Measurements from ENCODE around the gene OXGR1.
"Not testable (repeated sequence)": the region's sequence is repeated elsewhere in the genome, so short reads cannot be mapped to it uniquely, and the experiment has no call there.

OXGR1 gene

DNA sequence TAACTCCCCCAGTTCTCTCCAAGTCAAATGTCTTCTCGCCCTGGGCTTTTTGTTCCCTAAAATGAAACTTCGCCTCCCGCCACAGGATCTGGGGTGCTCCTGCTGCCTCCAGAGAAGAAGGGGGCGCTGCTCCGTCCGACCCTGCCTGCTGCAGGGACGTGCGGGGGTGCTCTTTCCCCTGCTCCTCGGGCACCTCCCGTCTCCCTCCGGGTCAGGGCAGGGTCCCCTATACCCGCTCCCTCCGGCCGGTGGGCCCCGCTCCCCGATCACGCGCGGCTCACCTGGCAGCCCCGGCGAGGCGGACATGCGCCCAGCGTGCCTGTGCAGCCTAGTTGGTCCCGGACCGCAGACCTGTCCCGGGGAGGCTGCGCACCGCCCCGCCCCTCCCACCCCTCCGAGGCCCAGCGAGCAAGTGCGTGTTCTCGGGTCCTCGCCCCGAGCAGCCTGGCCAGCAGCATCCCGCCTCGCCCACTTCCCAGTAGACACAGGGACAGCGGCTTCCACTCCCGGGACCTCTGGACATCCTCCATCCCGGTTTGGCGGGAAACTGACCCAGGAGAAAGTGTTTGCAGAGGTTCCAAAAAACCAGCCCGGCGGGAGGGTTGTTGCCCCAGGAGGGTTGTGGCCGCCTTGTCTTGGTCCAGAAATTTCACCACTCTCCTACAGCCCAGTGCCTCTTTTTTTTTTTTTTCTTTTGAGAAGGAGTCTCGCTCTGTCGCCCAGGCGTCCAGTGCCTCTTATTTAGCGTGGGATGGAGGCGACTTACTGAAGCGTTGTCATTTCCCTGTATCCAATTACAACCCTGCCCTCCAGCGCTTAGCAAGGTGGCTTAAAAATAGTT lies at the start of gene OXGR1:
Gene OXGR1, minus strand, starts transcription at position 460 of the 841 bp plus-strand sequence. CDS start 6,717 bp downstream, outside the sequence.
- no peak for DNase-seq (ENCODE audit: low spot score)

DNA sequence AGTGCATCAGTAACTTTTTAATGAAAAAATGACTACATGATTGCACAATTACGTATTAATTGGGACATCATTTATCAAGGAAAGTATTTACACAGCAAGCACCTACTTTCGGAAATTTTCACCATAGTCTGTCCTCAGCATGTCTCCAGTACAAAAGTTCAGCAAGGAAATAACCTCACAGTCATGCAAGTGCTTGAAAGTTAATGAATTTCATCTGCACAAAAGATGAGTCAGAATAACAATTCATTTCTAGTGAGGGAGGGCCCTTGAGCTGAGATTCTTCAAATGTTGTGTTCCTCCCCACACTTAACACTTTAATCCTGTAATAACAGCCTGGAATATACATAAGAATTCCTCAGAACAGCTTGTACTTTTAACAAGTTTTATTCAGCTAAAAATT lies 49.0 kb upstream of the OXGR1 start:
- DNase-seq (ENCODE audit: low spot score) = no peak

DNA sequence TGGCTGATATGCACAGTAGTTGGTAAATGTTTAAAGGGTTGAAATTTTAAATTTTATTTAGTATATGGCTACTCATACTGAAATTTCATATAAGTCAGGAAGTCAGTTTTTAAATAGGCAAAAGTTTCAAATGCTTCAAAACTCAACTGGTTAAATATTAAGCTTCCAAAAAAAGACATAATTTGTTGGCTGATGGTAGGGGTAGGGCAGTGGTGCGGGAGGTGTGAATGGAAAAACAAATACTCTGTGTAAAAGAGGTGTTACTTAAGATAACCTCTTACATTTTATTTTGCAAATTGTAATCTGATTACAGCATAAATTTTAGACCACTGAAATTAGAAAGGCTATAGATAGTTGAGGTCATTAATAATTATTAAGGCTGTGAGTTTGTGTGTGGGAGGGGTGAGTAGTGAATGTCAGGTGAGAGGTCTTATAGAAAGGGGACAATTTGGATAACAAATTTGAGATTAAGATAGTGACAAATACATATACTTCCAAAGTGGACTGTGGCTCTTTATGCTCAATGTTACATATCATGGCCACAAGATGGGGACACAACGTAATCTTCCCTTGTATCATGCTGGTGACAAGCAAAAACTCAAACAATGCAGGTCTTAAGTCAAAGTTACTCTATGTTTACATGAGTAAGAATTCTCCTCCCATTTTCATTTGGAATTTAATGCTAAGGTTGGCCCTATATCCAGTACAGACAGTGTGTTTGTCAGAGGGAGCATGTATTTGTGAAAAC lies 36.6 kb upstream of the OXGR1 start:
- DNase-seq (ENCODE audit: low spot score) = no peak

DNA sequence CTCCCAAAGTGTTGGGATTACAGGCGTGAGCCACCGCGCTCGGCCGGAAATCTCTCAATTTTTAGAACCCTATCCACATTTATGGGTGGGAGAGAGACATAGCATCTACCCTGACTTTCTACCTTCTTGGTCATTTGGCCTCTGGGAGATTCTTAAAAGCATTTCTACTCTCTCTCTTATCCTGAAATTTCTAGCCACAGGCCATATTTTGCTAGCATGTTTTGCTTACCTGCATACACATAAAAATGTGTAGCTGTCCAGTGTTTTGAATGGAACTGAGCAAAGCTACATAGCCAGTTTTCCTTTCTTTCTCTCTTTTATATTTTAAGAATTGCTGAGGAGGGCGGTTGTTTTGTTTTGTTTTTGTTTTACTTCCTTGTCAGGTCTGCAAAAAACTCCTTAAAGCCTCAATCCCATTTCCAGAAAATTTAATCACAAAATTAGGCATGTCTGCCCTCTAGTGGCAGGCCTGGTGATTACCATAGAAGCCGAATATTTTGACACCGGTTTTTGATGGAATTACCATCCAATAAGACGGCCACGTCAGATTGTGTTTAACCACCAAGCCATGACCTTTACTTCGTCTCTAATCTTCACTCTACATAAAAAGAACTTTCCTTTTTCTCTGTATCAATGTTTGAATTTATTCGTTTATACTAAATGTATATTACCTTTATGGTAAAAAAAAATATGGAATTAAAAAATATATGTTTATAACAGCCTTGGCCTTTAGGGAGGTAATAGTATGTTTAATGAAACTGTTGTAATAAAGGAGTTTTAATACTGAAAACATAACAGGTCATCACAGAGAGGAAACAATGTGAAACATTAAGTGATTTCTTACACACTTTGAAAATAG lies 34.4 kb upstream of the OXGR1 start:
- peak; percentile 54 for DNase-seq (ENCODE audit: low spot score)

DNA sequence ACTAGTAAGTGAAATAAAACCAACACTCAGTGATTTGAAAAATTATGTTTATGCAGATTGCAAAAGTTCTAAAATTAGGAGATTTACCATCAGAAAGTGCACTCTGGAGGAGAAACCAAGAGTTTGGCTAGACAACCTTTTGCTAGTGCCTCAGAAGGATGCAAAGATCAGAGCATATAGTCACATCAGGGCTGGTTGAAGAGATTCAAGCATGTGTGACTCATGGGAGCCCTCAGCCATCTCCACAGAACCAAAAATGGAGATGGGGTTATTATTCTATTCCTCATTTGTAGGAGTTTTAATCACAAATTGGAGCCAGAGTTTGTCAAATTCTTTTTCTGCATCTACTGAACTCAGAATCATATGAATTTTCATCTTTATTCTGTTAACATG lies 32.9 kb upstream of the OXGR1 start:
- DNase-seq (ENCODE audit: low spot score) = no peak

DNA sequence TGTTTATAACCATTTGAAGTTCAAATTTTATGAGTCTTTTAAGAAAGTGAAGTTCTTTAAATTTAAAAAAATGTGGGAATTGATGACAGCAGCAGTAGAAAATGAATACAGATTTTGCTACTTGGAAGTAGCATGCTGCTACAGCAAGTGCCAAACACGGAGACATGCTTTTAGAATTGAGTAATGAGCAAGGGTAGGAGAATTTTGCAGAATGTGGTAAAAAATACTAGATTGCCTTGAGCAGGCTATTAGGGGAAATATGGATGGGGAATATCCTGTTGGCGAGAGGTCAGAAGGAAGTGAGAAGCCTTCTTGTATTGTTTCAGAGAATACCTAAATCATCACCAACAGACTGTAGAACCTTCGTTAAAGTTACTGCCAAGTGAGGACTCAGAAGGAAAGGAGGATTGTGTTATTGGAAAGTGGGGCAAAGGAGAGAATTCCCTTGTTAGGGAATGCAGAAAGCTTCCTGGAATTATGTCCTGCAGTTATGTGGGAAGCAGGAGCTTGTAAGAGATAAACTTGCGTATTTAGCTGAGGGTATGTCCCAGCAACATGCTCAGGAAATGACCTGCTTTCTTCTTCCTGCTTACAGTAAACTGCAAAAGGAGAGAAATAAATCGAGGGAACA lies 32.4 kb upstream of the OXGR1 start:
- DNase-seq (ENCODE audit: low spot score) = no peak

DNA sequence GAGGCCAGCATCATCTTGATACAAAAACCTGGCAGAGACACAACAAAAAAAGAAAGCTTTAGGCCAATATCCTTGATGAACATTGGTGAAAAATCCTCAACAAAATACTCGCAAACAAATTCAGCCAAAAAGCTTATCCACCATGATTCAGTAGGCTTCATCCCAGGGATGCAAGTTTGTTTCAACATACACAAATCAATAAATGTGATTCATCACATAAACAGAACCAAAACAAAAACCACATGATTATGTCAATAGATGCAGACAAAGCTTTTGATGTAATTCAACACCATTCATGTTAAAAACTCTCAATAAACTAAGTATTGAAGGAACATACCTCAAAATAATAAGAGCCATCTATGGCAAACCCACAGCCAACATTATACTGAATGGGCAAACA lies 29.5 kb upstream of the OXGR1 start:
- DNase-seq (ENCODE audit: low spot score) = not testable (repeated sequence)

DNA sequence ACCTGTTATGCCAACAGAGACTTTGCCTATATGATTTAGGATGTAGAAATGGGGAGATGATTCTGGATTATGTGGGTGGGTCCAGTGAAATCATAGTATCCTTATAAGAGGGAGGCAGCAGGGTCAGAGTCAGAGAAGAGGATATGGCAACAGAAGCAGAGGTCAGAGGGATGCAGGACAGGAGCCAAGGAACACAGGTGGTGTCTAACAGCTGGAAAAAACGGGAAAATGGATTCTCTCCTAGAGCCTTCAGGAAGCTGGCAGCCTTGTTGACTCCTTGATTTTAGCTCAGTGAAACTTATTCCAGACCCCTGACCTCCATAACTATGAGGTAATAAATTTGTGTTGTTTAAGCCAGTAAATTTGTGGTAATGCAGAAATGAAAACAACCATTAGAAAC lies 28.8 kb upstream of the OXGR1 start:
- no peak for DNase-seq (ENCODE audit: low spot score)

DNA sequence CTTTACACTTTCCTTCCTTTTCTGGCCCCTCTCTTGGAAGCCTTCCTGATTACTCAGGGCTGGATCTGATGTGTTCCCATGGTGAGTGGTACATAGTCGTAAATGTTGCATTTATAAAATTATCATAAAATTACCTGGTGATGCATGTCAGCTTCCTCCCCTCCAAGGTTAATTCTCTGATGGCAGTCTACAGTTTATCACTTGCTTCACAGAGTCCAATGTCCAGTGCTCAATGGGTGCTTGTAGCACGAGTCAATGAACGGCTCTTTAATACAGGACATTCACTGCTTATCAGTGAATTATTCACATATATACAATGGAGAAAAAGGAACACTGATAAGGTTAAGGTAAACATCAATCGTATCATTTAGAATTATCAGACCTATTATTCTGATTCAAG lies 27.0 kb upstream of the OXGR1 start:
- no peak for DNase-seq (ENCODE audit: low spot score)

DNA sequence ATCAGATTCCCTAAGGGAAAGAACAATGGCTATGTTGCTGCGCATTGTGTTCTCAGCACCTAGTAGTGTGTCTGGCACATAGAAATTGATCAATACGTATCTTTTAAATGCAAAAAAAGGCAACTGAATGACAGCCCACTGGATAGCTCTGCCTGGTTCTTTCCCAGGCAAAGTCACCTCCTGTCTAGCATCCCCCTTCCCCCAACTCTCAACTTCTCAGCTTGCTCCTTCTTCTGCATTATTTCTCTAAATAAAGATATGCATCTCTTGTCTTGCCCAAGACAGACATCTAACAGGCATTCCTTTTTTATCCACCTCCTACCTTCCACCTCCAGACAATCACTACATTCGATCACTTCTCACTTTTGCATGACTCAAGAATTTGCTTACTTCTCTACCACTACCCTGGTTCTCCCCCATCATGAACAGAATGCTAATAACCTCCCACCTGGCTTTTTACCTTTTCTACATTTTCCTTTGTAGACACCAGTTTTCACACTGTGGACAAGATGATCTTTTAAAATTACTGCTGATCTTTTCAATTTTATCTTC lies 26.5 kb upstream of the OXGR1 start:
- DNase-seq (ENCODE audit: low spot score) = no peak

DNA sequence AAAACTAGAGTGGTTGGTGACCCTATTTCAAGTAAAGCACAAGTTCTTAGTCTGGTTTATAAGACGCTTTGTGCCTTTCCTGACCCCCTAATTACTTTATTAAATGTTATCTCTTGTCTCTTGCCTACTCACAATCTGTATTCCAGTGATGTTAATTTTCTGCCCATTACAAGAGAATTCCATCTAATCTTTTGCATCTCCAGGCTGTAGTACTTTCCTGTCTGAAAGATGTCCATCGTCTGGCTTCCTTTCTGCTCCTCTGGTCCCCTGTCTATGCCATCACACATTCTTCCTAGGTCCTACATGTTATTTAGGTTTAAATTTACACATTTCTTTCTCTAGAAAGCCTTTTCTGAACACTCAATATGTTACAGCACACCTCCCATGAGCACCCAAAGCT lies 25.9 kb upstream of the OXGR1 start:
- DNase-seq (ENCODE audit: low spot score) = no peak

DNA sequence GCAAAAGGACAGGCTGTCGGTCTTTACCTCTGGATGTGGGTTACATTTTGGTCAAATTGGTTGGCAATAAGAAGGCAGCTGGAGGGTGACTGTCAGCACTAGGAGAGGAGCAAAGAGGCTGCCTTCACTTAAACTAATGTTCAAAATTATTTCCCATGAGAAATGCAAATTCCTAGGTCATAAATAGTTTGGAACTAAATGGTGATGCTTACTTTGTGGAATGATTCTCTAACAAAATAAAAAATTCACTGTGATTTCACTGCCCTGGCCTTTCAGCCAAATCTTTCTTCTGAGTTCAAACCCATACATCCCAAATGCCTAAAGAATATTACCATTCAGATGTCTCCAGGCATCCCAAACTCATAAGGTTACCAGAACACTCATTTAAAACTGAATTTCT lies 25.0 kb upstream of the OXGR1 start:
- DNase-seq (ENCODE audit: low spot score) = no peak

DNA sequence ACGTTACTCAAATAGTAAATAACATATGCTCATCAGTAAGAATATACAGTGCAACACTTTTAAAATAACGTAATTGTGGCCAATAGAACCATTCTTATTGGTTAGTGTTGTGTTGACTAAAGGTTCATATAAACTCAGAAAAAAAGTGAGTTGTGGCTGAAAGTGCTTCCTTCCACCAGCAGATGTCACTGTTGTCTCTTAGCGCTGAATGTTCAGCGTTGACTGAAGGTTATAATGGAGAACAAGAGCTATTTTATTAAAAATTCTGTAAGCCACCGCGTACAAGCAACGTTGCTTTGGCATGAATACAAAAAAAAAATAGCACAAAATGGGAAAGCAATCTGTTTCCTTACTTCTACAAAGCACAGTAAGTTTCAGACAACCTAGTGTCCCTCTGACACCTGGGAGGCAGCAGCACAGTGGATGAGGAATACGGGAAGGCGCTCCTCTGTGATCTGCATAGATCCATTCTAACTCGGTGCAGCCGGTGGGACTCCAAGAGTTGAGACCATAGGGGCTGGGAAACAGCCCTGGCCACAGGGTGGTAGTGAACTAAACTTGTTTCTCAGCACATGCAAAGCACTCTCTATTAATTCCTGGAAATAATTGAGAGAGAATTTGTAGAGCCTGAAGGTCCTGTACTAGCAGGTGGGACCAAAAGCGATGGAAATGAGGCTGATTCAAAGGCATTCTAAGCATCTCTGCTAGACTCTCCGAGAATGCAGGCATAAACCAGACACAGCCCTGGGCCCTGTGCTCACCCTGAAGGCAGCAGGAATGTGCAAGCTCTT lies 23.9 kb upstream of the OXGR1 start:
- peak; percentile 65 for DNase-seq (ENCODE audit: low spot score)

DNA sequence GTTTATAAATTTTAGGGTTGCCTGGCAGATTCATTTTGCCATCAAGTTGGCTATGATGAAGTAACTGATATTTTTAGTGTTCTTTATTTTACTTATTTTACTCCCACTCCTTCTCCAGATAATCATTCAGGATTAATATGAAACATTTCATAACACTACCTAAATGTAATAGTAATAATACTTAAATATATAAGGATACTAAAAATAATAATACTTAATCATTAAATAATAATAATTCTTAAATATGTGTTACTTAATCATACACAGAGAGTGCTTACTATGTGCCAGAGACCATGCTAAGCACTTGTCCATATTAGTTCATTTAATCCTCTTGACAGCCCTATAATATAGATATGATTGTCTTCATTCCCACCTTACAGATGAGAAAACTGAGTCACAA lies 23.0 kb upstream of the OXGR1 start:
- DNase-seq (ENCODE audit: low spot score) = no peak

DNA sequence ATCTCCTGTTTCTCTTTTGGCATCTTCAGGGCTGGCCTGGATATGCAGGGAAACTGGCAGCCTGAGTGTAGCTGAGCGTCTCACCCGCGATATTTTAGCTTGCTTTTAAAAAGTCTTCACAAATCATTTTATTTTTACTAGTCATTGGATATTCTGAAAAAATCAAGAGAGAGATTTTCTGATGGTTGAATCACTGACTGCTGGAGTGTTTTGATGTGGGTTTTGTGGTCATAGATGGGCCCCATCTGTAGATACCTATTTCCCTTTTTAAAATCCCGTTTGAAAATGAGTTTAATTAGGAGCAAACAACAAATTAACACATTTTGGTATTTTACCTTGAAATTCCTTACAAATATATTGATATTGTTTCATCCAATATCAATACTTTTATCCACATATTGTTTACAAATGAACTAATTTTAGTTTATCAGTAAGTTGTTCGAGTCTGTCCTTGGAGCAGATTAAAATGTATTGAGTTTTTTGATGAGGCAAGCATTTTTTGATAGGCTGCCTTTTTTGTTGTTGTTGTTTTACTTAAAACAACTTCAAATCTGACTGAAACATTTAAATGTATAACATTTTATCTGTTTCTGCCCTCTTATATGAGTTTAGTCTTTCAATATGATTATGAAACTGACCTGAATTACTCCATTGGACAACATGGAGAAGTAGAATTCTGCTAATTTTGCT lies 21.5 kb upstream of the OXGR1 start:
- no peak for DNase-seq (ENCODE audit: low spot score)

DNA sequence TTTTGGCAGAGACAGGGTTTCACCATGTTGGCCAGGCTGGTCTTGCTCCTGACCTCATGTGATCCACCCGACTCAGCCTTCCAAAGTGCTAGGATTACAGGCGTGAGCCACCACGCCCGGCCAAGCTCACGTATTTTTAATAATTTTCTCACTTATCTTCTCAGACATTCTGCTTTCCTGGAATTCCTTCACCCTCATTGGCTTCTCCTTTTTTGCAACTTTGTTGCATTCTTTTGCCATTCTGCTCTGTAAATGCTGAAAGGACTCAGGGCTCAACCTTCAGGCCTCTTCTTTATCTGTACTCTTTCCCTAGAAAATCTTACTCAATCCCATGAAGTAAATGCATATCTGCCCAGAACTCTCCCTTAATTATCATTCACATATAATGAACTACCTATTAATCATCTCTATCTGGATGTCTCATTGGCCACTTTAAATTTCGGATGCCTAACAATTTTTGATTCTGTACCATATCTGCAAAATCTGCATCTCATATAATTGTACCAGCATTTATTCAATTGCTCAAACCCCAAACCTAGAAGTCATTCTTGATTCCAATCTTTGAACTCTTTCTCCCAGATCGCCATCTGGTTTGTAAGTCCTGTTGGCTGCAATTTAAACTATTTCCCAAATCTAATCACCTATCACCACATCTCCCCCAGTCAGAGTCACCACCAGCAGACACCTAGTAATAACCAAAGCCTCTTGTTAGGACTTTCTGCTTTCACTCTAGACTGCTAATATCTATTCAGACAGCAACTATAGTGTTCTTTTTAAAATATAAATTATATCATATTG lies 18.2 kb upstream of the OXGR1 start:
- DNase-seq (ENCODE audit: low spot score) = no peak

DNA sequence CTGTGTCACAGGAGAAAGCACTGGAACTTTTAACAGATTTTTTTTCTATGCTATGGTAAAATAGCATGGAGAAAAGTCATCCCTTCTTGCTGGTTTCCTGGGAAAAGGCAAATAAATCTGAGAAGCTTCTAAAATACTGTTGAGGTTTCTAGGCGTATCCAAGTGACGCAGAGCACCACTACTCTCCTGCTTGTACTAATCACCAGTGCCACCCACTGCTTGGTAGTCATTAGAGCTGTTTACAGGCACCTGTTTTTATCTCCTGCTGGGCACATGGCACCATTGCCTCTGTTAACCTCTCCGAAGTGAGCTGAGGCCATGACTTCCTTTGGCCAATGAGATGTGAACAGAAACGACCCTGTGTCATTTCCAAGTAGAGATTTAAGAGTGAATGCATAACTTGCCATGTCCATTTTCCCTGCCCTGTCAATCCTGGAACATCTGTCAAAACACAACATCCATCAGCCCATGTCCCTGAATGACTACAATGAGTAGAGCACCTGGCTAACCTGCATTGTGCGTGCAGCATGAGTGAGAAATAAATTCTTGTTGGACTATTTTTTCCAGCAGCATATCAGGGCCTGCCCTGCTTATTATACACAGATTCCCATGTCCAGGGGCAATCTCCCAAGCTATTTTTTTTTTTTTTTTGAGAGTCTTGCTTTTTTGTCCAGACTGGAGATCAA lies 17.3 kb upstream of the OXGR1 start:
- no peak for DNase-seq (ENCODE audit: low spot score)

DNA sequence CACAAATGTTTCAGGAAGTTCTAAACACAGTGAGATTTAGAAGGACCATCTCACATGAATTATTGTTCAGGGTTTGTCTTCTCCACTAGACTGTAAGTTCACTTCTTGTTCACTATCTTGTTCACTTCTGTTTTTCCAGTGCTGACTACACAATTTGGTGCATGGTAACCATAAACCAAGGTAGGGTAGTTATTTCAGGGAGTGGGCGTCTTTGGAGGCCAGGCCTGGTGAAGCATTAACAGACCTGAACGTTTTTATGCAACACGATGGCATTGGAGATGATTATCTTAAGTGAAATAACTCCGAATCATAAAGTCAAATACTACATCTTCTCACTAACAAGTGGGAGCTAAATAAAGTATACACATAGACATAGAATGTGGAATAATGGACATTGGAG lies 14.4 kb upstream of the OXGR1 start:
- no peak for DNase-seq (ENCODE audit: low spot score)
